GM12878 (cell line): ENCODE data around the gene SLC9A7. TPM values are rescaled to one million over a fixed set of nuclear protein-coding genes. Genes with fewer than 3 reads are reported as not detected.

Experiments
- ATAC-seq: fragments of 200-7000 bp; cut with Tn5 transposase; 3 replicates; pipeline ENCODE4 v1.9.1; 2020; ENCODE audit warnings: mild to moderate bottlenecking, moderate library complexity
- BruUV-seq: library from RNA; stranded (reverse); fragments of 400-500 nt; replicated peaks from 2 replicates; lab custom pipeline; 2021; lab: Mats Ljungman, UMichigan
- CTCF ChIA-PET: fragments of 300-600 bp; sonication (Branson Sonifier 250); formaldehyde crosslinking; extraction: SDS; loops from one replicate; lab custom pipeline; 2021; ENCODE audit warnings: inconsistent platforms; lab: Yijun Ruan, JAX
- POLR2A ChIA-PET: fragments of 350-600 bp; formaldehyde crosslinking; extraction: SDS; loops from one replicate; lab custom pipeline; 2021; ENCODE audit warnings: inconsistent platforms; lab: Charles Lee
- RAD21 ChIA-PET: fragments of 300-600 bp; sonication (Branson Sonifier 250); formaldehyde crosslinking; loops from one replicate; lab custom pipeline; 2023; ENCODE audit warnings: antibody characterized with exemption; ENCODE audit not compliant: unreplicated experiment; lab: Charles Lee
- SMC1A ChIA-PET: fragments of 300-600 bp; sonication (Branson Sonifier 250); formaldehyde crosslinking; loops from one replicate; lab custom pipeline; 2023; ENCODE audit not compliant: unreplicated experiment, uncharacterized antibody; lab: Charles Lee
- DNase-seq: peaks from one replicate; pipeline ENCODE4 v3.0.0-alpha.2; 2011; ENCODE audit warnings: low read depth, low spot score
- FAIRE-seq: peaks from 3 replicates; lab custom pipeline; 2011; peaks lifted over from hg19 to GRCh38; lab: Jason Lieb, UNC
- H2AFZ ChIP-seq: 2 replicates; pipeline ENCODE4 v1.6.0; 2011; ENCODE audit warnings: low read depth, low read length, control low read depth; ENCODE audit not compliant: control insufficient read depth
- H3K27ac ChIP-seq: 2 replicates; pipeline ENCODE4 v1.5.1; 2011; ENCODE audit warnings: control low read depth; ENCODE audit not compliant: control insufficient read depth, insufficient read depth
- H3K27me3 ChIP-seq, 2 experiments: replicated peaks in 1 of 2; 2 replicates each; pipeline versions ENCODE4 v1.6.0 to v1.6.1; 2011; ENCODE audit warnings: low read length in 1 of 2; ENCODE audit not compliant: control insufficient read depth in 2 of 2, insufficient read depth in 2 of 2
- H3K36me3 ChIP-seq, 2 experiments: 2 replicates each; pipeline ENCODE4 v1.5.1; 2011; ENCODE audit warnings: low read length in 1 of 2; ENCODE audit not compliant: control insufficient read depth in 2 of 2, insufficient read depth in 2 of 2
- H3K4me1 ChIP-seq: 2 replicates; pipeline ENCODE4 v1.6.1; 2011; ENCODE audit warnings: mild to moderate bottlenecking, low read length, moderate library complexity, mixed read lengths; ENCODE audit not compliant: control insufficient read depth, insufficient read depth
- H3K4me2 ChIP-seq: 2 replicates; pipeline ENCODE4 v1.6.0; 2011; ENCODE audit warnings: control low read depth; ENCODE audit not compliant: control insufficient read depth, insufficient read depth
- H3K4me3 ChIP-seq: fragments of 200-600 bp; sonication (generic); 2 replicates; pipeline ENCODE4 v1.5.1; 2016
- H3K79me2 ChIP-seq: 2 replicates; pipeline ENCODE4 v1.6.0; 2011; ENCODE audit warnings: low read length; ENCODE audit not compliant: control insufficient read depth, insufficient read depth
- H3K9ac ChIP-seq: 2 replicates; pipeline ENCODE4 v1.8.0; 2011; ENCODE audit warnings: low read length, control low read depth, mixed read lengths; ENCODE audit not compliant: control insufficient read depth, insufficient read depth
- H3K9me3 ChIP-seq: replicated peaks from 3 replicates; pipeline ENCODE4 v1.5.1; 2011; ENCODE audit warnings: mild to moderate bottlenecking, low read length; ENCODE audit not compliant: control insufficient read depth, insufficient read depth
- H4K20me1 ChIP-seq: 2 replicates; pipeline ENCODE4 v1.6.0; 2011; ENCODE audit not compliant: control insufficient read depth, insufficient read depth
- BCL3 ChIP-seq: IDR thresholded peaks from 2 replicates; pipeline ENCODE4 v1.6.1; 2011; ENCODE audit warnings: borderline replicate concordance, low read depth, mild to moderate bottlenecking, moderate library complexity, low read length; ENCODE audit not compliant: insufficient read depth, poor library complexity, severe bottlenecking
- CHD1 ChIP-seq: IDR thresholded peaks from 2 replicates; pipeline ENCODE4 v1.6.1; 2012; ENCODE audit warnings: low read depth, low read length, improper control_type of control experiment
- CREB1 ChIP-seq: IDR thresholded peaks from 2 replicates; pipeline ENCODE4 v1.6.1; 2012; ENCODE audit warnings: low read depth, mild to moderate bottlenecking, inconsistent platforms
- DPF2 ChIP-seq: fragments of 450-650 bp; IDR thresholded peaks from 2 replicates; pipeline ENCODE4 v1.6.1; 2017; ENCODE audit warnings: mild to moderate bottlenecking
- EED ChIP-seq: sonication (generic); IDR thresholded peaks from 2 replicates; pipeline ENCODE4 v1.6.1; 2016; ENCODE audit warnings: antibody characterized with exemption, low read depth
- ESRRA ChIP-seq: IDR thresholded peaks from 2 replicates; pipeline ENCODE4 v1.6.1; 2012; ENCODE audit warnings: mild to moderate bottlenecking, low read length, improper control_type of control experiment
- HDAC6 ChIP-seq: fragments of 200-600 bp; sonication (generic); IDR thresholded peaks from one replicate; pipeline ENCODE4 v1.8.0; 2017; ENCODE audit warnings: antibody characterized with exemption; ENCODE audit not compliant: unreplicated experiment
- MTA2 ChIP-seq: fragments of 450-650 bp; IDR thresholded peaks from 2 replicates; pipeline ENCODE4 v1.6.1; 2016; ENCODE audit warnings: low read depth, mild to moderate bottlenecking, moderate library complexity
- NBN ChIP-seq: fragments of 450-650 bp; IDR thresholded peaks from 2 replicates; pipeline ENCODE4 v1.6.1; 2016
- NRF1 ChIP-seq: conservative IDR thresholded peaks from 2 replicates; pipeline ENCODE4 v1.6.1; 2011; ENCODE audit warnings: mild to moderate bottlenecking, low read depth, low read length, improper control_type of control experiment
- SPI1 ChIP-seq: IDR thresholded peaks from 2 replicates; pipeline ENCODE4 v1.6.1; 2011; ENCODE audit warnings: low read depth, mild to moderate bottlenecking, low read length, moderate library complexity, borderline replicate concordance; ENCODE audit not compliant: insufficient read depth
- SREBF1 ChIP-seq: IDR thresholded peaks from 2 replicates; pipeline ENCODE4 v1.6.1; 2012; ENCODE audit warnings: mild to moderate bottlenecking, low read length
- YBX1 ChIP-seq: fragments of 450-650 bp; IDR thresholded peaks from 2 replicates; pipeline ENCODE4 v1.6.1; 2016; ENCODE audit warnings: antibody characterized with exemption
- ZBED1 ChIP-seq: IDR thresholded peaks from 2 replicates; pipeline ENCODE4 v1.6.1; 2016; ENCODE audit warnings: borderline replicate concordance
- ZNF274 ChIP-seq: IDR thresholded peaks from one replicate; pipeline ENCODE4 v1.8.0; 2011; ENCODE audit not compliant: insufficient read length, insufficient read depth
- ZNF687 ChIP-seq: fragments of 450-650 bp; IDR thresholded peaks from 2 replicates; pipeline ENCODE4 v1.6.1; 2017; ENCODE audit warnings: mild to moderate bottlenecking, moderate library complexity
- WGBS: methylation state at CpG from one replicate; pipeline ENCODE4 v1.1.6; 2016; ENCODE audit warnings: low lambda C conversion rate; ENCODE audit not compliant: insufficient replicate concordance, insufficient coverage; ENCODE audit errors: missing lambda C conversion rate; 5-methylcytosine and 5-hydroxymethylcytosine counted together
- in situ Hi-C: fragments of 300-500 bp; cut with MboI; formaldehyde crosslinking; loops from 9 replicates; pipeline ENCODE4 v1.14.3; 2018; ENCODE audit warnings: mixed read lengths
- intact Hi-C: fragments of 100-400 bp; cut with micrococcal nuclease; formaldehyde crosslinking; loops from one replicate; pipeline ENCODE4 v1.14.2; 2022; ENCODE audit not compliant: unreplicated experiment
- polyA plus RNA-seq, 11 experiments: library from polyadenylated mRNA; depleted of rRNA in 4 of 11; unstranded in 6 of 11; stranded (reverse) in 5 of 11; fragments of >200 nt; fragmentation: Nextera tagmentation in 4 of 11; fragmentation: Illumina TruSeq in 1 of 11; extraction: Ambion mirVana in 4 of 11; extraction: Trizol in 1 of 11; gene quantifications; 1 replicate in 1 of 11; 2 replicates in 10 of 11; pipeline versions ENCODE4 v1.2.1 to v1.2.3, GENCODE V29; 2011 to 2016; ENCODE audit warnings: inconsistent platforms in 2 of 11, missing spikeins in 2 of 11, low read depth in 1 of 11
- total RNA-seq, 4 experiments: library from RNA; depleted of rRNA in 3 of 4; stranded (reverse); fragments of >200 nt in 3 of 4; fragmentation: Illumina TruSeq in 1 of 4; extraction: Trizol in 1 of 4; gene quantifications; 2 replicates each; pipeline versions ENCODE4 v1.2.1 to v1.2.3, GENCODE V29; 2013 to 2021

SLC9A7 gene
- total and polyA plus RNA-seq, 10 of the 15 experiments (the other 5 are each of a cell fraction or from before 2014, with no cell fraction given): 5.0 to 62.8 (median 30.5) TPM

- TF ChIP-seq CHD1: no peak
- TF ChIP-seq ZNF274: no peak
- TF ChIP-seq, all 136 proteins: peak for 9
Observed at GRCh38 chrX:46626566-46626965, 132.4 kb downstream of the SLC9A7 start (continued).

- no peaks in the 10 kb centered on the region for H3K79me2 ChIP-seq
- no peak overlapping the region for H3K9ac ChIP-seq
- no TSS peak for BruUV-seq
- peaks cover 2 to 10% of the 10 kb centered on the region in 2 experiments for H3K36me3 ChIP-seq
- H3K27me3 ChIP-seq: no peaks in the 10 kb centered on the region
- POLR2A ChIA-PET: interaction anchor here (0.6 kb wide), 1 partner anchor 33 kb away, joined by 3 read pairs; no protein-coding TSS in a partner anchor
- peaks cover 24% of the 10 kb centered on the region for H3K4me1 ChIP-seq
- intact Hi-C loops: no loop called here
- ATAC-seq: no peak
- RAD21 ChIA-PET: no interaction called here
- no peak for FAIRE-seq
- no peak overlapping the region for H3K4me3 ChIP-seq
- DNase-seq: no peak
- in situ Hi-C loops: no loop called here
- H4K20me1 ChIP-seq: no peaks in the 10 kb centered on the region
- no peak overlapping the region for H2AFZ ChIP-seq
- no peak overlapping the region for H3K4me2 ChIP-seq
- no peak overlapping the region for H3K27ac ChIP-seq
- CTCF ChIA-PET: interaction anchor here (0.5 to 1.5 kb wide), 3 partner anchors 19 to 172 kb away, joined by 3 to 4 read pairs (median 3); no protein-coding TSS in a partner anchor
- 72% methylated on average over 6 of the region's 6 CpGs for WGBS
- SMC1A ChIA-PET: interaction anchor here (0.8 to 1.3 kb wide), 2 partner anchors 14 to 62 kb away, joined by 3 read pairs; no protein-coding TSS in a partner anchor
- H3K9me3 ChIP-seq: peaks cover 9% of the 10 kb centered on the region; the same call in 2 of the 3 replicates
- TF ChIP-seq HDAC6: no peak
- no peak for TF ChIP-seq ZNF687
- TF ChIP-seq DPF2: no peak
- no peak for TF ChIP-seq MTA2
- TF ChIP-seq YBX1: no peak
- no peak for TF ChIP-seq ESRRA
- TF ChIP-seq NBN: no peak
- no peak for TF ChIP-seq SPI1
- no peak for TF ChIP-seq NRF1
- no peak for TF ChIP-seq ZNF274
- no peak for TF ChIP-seq EED
- TF ChIP-seq ZBED1: no peak
- no peak for TF ChIP-seq BCL3
- no peak for TF ChIP-seq CREB1
- TF ChIP-seq SREBF1: no peak
- TF ChIP-seq CHD1: no peak
Observed at GRCh38 chrX:46624090-46624786, 134.7 kb downstream of the SLC9A7 start.
